HepG2 (cell line): ENCODE measurements around the gene EIF4G1. TPM values are rescaled to one million over a fixed set of nuclear protein-coding genes. Genes with fewer than 3 reads are reported as not detected.

Experiments
- AHDC1 ChIP-seq: sonication (generic); formaldehyde crosslinking; IDR thresholded peaks from 2 replicates; pipeline ENCODE4 v1.5.1; 2020; ENCODE audit warnings: mild to moderate bottlenecking, missing genetic modification reagents, borderline replicate concordance
- EP300 ChIP-seq, 3 experiments: sonication (generic) in 1 of 3; formaldehyde crosslinking in 1 of 3; IDR thresholded peaks; 2 replicates each; pipeline versions ENCODE4 v1.5.1 to v1.6.1; 2011 to 2020; ENCODE audit warnings: low read depth in 2 of 3, low read length in 2 of 3, borderline replicate concordance in 1 of 3, improper control_type of control experiment in 1 of 3, mild to moderate bottlenecking in 1 of 3, missing genetic modification reagents in 1 of 3, moderate library complexity in 1 of 3
- HMGA1 ChIP-seq: sonication (generic); formaldehyde crosslinking; conservative IDR thresholded peaks from 2 replicates; pipeline ENCODE4 v1.4.0; 2020; ENCODE audit warnings: missing genetic modification reagents
- HNRNPK ChIP-seq: fragments of 200-400 bp; formaldehyde crosslinking; IDR thresholded peaks from 2 replicates; pipeline ENCODE4 v1.6.1; 2018; ENCODE audit warnings: low read length, low read depth, moderate library complexity, mild to moderate bottlenecking; ENCODE audit not compliant: poor library complexity, severe bottlenecking
- MIER3 ChIP-seq: IDR thresholded peaks from 2 replicates; pipeline ENCODE4 v1.6.1; 2016; ENCODE audit warnings: missing compliant biosample characterization, borderline replicate concordance
- PHF5A ChIP-seq: IDR thresholded peaks from one replicate; pipeline ENCODE4 v1.6.1; 2018; ENCODE audit warnings: low read depth, missing genetic modification reagents; ENCODE audit not compliant: unreplicated experiment
- POLR2AphosphoS2 ChIP-seq: IDR thresholded peaks from 2 replicates; pipeline ENCODE4 v1.6.1; 2011; ENCODE audit warnings: low read depth, low read length, improper control_type of control experiment
- SMARCE1 ChIP-seq: fragments of 450-650 bp; IDR thresholded peaks from 2 replicates; pipeline ENCODE4 v1.6.1; 2017; ENCODE audit warnings: borderline replicate concordance
- ZBED4 ChIP-seq: sonication (generic); formaldehyde crosslinking; IDR thresholded peaks from 2 replicates; pipeline ENCODE4 v1.4.0; 2020; ENCODE audit warnings: missing genetic modification reagents, borderline replicate concordance
- ZNF234 ChIP-seq: sonication (generic); formaldehyde crosslinking; conservative IDR thresholded peaks from 2 replicates; pipeline ENCODE4 v1.5.1; 2020; ENCODE audit warnings: mild to moderate bottlenecking, missing genetic modification reagents
- polyA plus RNA-seq, 8 experiments: library from polyadenylated mRNA; depleted of rRNA in 3 of 8; stranded (reverse) in 7 of 8; unstranded in 1 of 8; fragments of >200 nt; fragmentation: Illumina TruSeq in 4 of 8; extraction: Trizol in 4 of 8; gene quantifications; 2 replicates each; pipeline versions ENCODE4 v1.2.1 to v1.2.3, GENCODE V29; 2011 to 2016; ENCODE audit warnings: low read depth in 4 of 8, missing spikeins in 1 of 8, mixed read lengths in 1 of 8; ENCODE audit not compliant: insufficient read depth in 1 of 8
- total RNA-seq, 5 experiments: library from RNA; depleted of rRNA; stranded (reverse); fragments of >200 nt; fragmentation: Illumina TruSeq; extraction: Trizol; gene quantifications; 2 replicates each; pipeline ENCODE4 v1.2.3, GENCODE V29; 2016; ENCODE audit warnings: low read depth in 1 of 5
- TF ChIP-seq, protein P1 (sequence below): sonication (generic); formaldehyde crosslinking; IDR thresholded peaks from 2 replicates; pipeline ENCODE4 v1.5.0; 2020; ENCODE audit warnings: missing genetic modification reagents
- TF ChIP-seq, protein P2 (sequence below): sonication (generic); formaldehyde crosslinking; IDR thresholded peaks from 2 replicates; pipeline ENCODE4 v1.4.0; 2020; ENCODE audit warnings: missing genetic modification reagents

Gene EIF4G1
- total and polyA plus RNA-seq, 2 of the 13 experiments (the other 11 are each of a cell fraction or from before 2014, with no cell fraction given): 208 to 213 TPM

GRCh38 chr3:184362668-184363546, 48.5 kb downstream of the EIF4G1 start (continued):
- peak; percentile 57; the same call in 1 of the 2 replicates for TF ChIP-seq AHDC1 (CRISPR knock-in tag)
- peak; percentile 30 for TF ChIP-seq MIER3
- peak; percentile 59; the same call in 1 of the 2 replicates for TF ChIP-seq POLR2AphosphoS2
- TF ChIP-seq ZBED4 (CRISPR knock-in tag): peak; percentile 98
- TF ChIP-seq SMARCE1: no peak
- TF ChIP-seq ZNF234 (CRISPR knock-in tag): no peak
- peak; percentile 78 for TF ChIP-seq PHF5A (CRISPR knock-in tag)
- peak; percentile 9 to 39; a peak in 1 of 4 replicates for TF ChIP-seq EP300 (IDR thresholded peaks at IDR 0.05; ENCODE audit: low read depth in 2 of 2, low read length in 2 of 2)
- TF ChIP-seq EP300 (CRISPR knock-in tag; IDR thresholded peaks at IDR 0.05; ENCODE audit: borderline replicate concordance): peak; percentile 19; the same call in 1 of the 2 replicates
- no peak for TF ChIP-seq HMGA1 (CRISPR knock-in tag)
- TF ChIP-seq, protein P1, sequence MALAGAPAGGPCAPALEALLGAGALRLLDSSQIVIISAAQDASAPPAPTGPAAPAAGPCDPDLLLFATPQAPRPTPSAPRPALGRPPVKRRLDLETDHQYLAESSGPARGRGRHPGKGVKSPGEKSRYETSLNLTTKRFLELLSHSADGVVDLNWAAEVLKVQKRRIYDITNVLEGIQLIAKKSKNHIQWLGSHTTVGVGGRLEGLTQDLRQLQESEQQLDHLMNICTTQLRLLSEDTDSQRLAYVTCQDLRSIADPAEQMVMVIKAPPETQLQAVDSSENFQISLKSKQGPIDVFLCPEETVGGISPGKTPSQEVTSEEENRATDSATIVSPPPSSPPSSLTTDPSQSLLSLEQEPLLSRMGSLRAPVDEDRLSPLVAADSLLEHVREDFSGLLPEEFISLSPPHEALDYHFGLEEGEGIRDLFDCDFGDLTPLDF (CRISPR knock-in tag): peak; percentile 67; the same call in 1 of the 2 replicates
- TF ChIP-seq HNRNPK: peak; percentile 57
- TF ChIP-seq, protein P2, sequence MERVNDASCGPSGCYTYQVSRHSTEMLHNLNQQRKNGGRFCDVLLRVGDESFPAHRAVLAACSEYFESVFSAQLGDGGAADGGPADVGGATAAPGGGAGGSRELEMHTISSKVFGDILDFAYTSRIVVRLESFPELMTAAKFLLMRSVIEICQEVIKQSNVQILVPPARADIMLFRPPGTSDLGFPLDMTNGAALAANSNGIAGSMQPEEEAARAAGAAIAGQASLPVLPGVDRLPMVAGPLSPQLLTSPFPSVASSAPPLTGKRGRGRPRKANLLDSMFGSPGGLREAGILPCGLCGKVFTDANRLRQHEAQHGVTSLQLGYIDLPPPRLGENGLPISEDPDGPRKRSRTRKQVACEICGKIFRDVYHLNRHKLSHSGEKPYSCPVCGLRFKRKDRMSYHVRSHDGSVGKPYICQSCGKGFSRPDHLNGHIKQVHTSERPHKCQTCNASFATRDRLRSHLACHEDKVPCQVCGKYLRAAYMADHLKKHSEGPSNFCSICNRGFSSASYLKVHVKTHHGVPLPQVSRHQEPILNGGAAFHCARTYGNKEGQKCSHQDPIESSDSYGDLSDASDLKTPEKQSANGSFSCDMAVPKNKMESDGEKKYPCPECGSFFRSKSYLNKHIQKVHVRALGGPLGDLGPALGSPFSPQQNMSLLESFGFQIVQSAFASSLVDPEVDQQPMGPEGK (CRISPR knock-in tag): peak; percentile 93
